NCI-H2196 treated with DMSO at 0.1 percent for 48 hours (cell line): ENCODE data around the gene ATP5MC2.
"Not testable (repeated sequence)": the region's sequence is repeated elsewhere in the genome, so short reads cannot be mapped to it uniquely, and the experiment has no call there.

Source experiments
- DNase-seq: peaks from one replicate; lab custom pipeline; 2025; ENCODE audit not compliant: unreplicated experiment; lab: John Stamatoyannopoulos, UW

The ATP5MC2 gene

GRCh38 chr12:53695152-53696145 is 19.6 kb upstream of the ATP5MC2 start:
- DNase-seq, result no peak

- no peak for DNase-seq
Observed at GRCh38 chr12:53694756-53695151, 18.9 kb upstream of the ATP5MC2 start.

GRCh38 chr12:53688134-53688533 is 12.3 kb upstream of the ATP5MC2 start:
- no peak for DNase-seq

- no peak for DNase-seq
Observed at GRCh38 chr12:53686436-53686835, 10.6 kb upstream of the ATP5MC2 start.

GRCh38 chr12:53684654-53685220 is 8.9 kb upstream of the ATP5MC2 start:
- DNase-seq, result no peak

- no peak for DNase-seq
Observed at GRCh38 chr12:53683983-53684382, 8.1 kb upstream of the ATP5MC2 start.

- no peak for DNase-seq
Observed at GRCh38 chr12:53683494-53683893, 7.6 kb upstream of the ATP5MC2 start.

- not testable (repeated sequence) for DNase-seq
Observed at GRCh38 chr12:53680061-53680460, 4.2 kb upstream of the ATP5MC2 start.

- no peak for DNase-seq
Observed at GRCh38 chr12:53677800-53678148, 1.9 kb upstream of the ATP5MC2 start.

- no peak for DNase-seq
Observed at GRCh38 chr12:53677016-53677799, 1.3 kb upstream of the ATP5MC2 start.

GRCh38 chr12:53676656-53677015 is 753 bp upstream of the ATP5MC2 start:
- DNase-seq, result no peak

GRCh38 chr12:53674977-53675700 is 744 bp downstream of the ATP5MC2 start:
- no peak for DNase-seq

GRCh38 chr12:53670971-53671370 is 4.9 kb downstream of the ATP5MC2 start:
- no peak for DNase-seq

GRCh38 chr12:53670308-53670707 is 5.6 kb downstream of the ATP5MC2 start:
- no peak for DNase-seq

- DNase-seq, result no peak
Observed at GRCh38 chr12:53667080-53667479, 8.8 kb downstream of the ATP5MC2 start.

- DNase-seq, result no peak
Observed at GRCh38 chr12:53664936-53665335, 10.9 kb downstream of the ATP5MC2 start.

- no peak for DNase-seq
Observed at GRCh38 chr12:53664191-53664590, 11.7 kb downstream of the ATP5MC2 start.

GRCh38 chr12:53660041-53660440 is 15.8 kb downstream of the ATP5MC2 start:
- no peak for DNase-seq

GRCh38 chr12:53659571-53659981 is 16.3 kb downstream of the ATP5MC2 start:
- DNase-seq, result peak; percentile 9

- peak; percentile 69 for DNase-seq
Observed at GRCh38 chr12:53659011-53659551, 16.8 kb downstream of the ATP5MC2 start.

GRCh38 chr12:53657041-53657440 is 18.8 kb downstream of the ATP5MC2 start:
- DNase-seq, result no peak
